ENCODE results near the gene RPP25L. TPM values are rescaled to one million over a fixed set of nuclear protein-coding genes. Genes with fewer than 3 reads are reported as not detected.

Gene RPP25L
- total RNA-seq, 1 donor from 2014 or later = 22.4 TPM

DNA sequence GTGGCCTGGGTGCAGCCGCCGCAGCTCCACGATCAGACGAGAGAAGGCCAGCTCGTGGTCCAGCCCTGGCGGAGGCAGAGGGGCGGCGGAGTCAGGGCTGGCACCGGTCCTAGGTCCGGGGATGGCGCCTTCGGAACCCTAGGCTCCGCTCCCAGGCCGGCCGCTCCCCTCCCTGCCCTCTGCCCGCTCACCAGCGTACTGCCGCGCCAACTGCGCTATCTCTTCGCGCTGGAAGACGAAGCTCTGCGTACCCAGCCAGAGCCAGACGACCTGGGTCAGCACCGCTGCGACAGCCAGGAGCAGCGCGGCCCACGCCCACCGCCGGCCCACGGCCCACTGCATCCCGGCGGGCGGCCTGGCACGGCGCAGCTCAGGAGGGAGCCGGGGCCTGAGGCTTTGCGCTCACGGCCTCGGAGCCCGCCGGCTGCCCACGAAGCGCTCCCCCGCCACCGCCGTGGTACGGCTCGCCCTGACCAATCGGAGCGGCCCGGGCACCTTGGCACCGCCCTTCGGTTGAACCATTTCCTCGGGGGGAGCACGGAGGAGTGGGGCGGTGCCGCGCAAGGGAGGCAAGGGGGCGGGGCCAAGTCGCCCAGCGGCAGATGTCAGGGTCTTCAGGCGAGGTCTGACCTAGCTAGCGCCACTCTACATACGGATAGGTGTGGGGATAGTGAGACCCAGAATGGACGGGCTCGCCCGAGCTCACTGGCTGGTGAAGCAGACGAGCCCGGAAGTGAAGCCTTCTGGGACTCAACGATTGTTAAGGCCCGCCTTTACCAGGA is 25.6 kb upstream of the RPP25L start, which contains the start of gene SIGMAR1:
SIGMAR1 (minus strand) TSS at position 432 of the 782 bp plus-strand sequence; CDS start at position 342, 90 bp downstream.
- DNase-seq (ENCODE audit: low read depth, low spot score) = peak; percentile 74

DNA sequence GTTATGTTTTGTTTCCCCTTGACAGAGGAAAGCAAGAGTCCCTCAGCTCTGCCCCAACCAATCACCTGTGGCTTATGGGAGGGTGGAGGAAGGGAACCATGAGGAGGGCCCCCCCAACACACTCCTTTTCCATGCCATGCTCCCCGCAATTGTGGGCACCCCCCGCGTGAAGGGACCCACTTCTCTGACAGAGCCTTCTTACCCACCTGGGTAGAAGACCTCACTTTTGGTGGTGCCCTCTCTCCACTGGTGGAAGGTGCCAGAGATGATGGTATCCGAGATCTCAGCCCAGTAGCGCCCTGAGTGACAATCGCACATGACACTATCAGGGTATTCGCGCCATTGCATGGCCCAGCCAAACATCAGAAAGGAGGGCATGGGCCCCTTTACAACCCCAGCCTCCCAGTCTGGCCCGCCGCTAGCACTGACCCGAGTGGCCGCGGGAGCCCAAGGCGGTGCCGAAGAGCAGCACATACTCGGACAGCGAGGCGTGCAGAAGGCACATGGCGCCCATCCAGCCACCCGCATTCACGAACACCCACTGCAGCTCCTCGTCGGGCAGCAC is 25.0 kb upstream of the RPP25L start:
- no peak for DNase-seq (ENCODE audit: low read depth, low spot score)

DNA sequence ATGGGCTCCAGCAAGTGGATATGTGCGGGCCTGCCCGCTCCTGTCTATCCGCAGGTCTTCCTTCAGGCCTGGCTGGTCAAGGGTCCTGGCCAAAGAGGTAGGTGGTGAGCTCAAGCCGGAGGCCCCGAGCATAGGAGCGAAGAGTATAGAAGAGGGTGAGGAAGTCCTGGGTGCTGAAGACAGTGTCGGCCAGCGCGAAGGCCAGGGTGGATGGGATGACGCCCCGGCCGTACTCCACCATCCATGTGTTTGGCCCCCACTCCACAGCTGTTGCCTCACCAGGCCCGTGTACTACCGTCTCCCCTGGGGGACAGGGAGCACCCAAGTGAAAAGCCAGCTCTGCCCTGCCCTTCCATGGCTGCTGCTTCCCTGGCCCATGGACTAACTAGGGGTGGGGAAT is 23.7 kb upstream of the RPP25L start:
- DNase-seq (ENCODE audit: low read depth, low spot score) = no peak

DNA sequence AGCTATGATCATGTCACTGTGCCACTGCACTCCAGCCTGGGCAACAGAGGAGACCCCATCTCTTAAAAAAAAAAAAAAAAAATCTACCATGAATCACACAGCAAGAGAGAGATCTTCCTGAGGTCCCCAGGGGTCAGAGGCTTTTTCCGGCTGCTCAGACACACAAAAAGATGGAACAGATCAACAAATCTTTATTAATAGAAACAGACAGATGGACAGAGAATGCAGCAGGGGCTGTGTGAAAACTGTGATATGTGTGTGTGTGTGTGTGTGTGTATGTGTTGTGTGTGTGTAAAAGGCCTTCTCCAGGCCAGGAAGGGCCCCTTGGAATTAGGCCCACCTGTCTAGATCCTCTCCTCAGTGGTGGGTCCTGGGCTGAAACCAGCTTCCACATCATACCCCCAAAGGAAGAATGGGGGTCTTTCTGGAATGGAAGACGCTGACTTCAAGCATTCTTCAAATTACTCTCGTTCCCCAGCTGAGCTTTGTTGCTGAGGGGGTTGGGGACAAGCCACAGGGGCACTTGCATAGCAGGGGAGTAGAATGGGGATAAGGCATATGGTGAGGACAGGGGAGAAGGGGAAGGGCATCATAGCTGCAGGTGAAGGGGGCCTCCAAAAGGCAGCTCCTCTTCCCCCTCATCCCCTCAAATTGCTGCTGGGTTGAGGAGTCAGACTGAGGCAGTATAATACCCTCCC is 22.8 kb upstream of the RPP25L start:
- no peak for DNase-seq (ENCODE audit: low read depth, low spot score)

DNA sequence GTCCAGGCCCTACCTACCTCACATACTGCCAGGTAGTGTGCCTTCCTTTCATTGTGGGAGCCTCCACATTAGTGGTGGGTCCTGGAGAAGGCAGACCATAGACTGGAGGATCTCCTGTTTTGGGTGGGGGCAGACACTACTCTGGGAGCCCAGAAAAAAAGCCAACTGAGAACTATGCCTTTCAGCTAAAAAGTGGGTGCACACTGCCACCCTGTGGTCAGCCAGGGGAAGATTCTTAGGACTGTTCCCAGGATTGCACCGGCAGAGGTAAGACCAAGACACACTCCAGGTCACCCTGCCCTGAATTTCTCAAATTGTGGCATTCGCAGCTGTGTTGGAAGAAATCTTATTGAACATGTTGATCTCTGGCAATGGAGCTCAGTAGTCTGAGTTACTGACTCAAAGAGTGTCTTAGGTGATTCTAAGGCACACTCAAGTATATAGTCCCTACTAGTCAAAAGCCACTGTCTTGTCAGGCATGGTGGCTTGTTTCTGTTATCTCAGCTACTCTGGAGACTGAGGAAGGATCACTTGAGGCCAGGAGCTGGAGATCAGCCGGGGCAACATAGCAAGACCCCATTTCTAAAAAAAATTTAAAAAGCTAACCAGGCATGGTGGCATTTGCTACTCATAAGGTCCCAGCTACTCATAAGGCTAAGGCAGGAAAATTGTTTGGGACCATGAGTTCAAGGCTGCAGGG is 22.1 kb upstream of the RPP25L start:
- peak; percentile 29 for DNase-seq (ENCODE audit: low read depth, low spot score)

DNA sequence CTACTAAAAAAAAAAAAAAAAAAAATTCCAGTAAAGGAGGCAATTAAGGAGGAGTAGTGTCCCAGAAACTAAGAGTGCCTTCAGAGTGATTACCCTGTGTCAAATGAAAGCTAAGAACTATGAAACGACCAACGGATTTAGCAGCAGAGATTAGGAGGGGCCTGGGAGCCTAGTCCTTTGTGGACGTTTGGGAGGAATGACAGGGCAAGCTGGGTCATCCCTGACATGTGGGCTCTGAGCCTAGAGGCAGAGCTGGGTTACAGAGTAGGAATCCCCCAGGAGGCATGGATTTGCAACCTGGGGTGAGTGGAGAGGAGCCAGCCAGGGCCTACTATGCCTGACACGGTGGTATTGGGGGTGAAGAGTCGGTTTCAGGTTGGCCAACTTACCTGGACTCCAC is 21.3 kb upstream of the RPP25L start:
- no peak for DNase-seq (ENCODE audit: low read depth, low spot score)

DNA sequence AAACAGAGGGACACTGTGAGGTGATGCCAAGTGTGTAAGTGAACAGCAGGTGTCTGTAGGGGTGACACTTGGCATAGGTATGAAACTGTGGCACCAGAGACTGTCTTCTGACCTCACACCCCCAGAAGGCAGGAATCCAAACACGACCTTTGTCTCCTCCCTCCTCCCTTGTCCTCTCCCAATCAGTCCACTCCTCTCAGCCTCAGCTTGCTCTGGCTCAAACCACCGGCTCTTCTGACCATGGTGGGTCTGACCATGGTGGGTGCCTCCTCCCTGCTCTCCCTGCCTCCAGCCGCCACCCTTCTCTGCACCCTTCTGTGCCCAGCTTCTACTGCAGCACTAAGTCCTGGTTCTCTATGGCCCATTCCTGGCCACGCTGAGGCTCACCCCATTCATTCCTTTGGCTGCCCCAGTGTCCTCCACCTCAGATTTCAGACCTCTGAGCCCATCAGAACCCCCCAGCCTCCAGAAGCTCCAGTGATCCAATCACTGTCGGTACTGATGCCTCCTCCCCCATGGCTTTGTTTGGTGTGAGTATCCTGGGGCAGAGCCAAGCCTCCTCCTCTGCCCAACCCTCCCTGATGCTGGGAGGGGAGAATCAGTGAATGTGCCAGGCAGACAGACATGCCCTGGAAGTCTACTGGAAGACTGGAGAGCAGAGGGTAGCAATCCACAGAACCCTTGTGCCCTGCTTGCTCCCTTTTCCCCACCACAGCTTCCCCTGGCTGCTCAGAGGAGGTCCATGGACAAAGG is 18.7 kb upstream of the RPP25L start:
- no peak for DNase-seq (ENCODE audit: low read depth, low spot score)

DNA sequence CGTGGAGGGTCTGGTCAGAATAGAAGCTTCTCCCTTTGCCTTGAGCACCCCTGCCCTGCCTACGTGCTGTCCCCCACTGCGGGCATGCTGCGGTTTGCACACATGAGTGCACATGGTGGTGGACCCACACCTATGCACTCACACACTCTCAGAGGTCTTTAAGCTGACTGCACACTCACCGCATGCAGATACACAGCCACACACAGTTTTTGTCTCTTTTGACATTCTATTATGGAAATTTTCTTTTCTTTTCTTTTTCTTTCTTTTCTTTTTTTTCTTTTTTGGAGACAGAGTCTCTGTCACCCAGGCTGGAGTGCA is 17.6 kb upstream of the RPP25L start:
- DNase-seq (ENCODE audit: low read depth, low spot score) = no peak

DNA sequence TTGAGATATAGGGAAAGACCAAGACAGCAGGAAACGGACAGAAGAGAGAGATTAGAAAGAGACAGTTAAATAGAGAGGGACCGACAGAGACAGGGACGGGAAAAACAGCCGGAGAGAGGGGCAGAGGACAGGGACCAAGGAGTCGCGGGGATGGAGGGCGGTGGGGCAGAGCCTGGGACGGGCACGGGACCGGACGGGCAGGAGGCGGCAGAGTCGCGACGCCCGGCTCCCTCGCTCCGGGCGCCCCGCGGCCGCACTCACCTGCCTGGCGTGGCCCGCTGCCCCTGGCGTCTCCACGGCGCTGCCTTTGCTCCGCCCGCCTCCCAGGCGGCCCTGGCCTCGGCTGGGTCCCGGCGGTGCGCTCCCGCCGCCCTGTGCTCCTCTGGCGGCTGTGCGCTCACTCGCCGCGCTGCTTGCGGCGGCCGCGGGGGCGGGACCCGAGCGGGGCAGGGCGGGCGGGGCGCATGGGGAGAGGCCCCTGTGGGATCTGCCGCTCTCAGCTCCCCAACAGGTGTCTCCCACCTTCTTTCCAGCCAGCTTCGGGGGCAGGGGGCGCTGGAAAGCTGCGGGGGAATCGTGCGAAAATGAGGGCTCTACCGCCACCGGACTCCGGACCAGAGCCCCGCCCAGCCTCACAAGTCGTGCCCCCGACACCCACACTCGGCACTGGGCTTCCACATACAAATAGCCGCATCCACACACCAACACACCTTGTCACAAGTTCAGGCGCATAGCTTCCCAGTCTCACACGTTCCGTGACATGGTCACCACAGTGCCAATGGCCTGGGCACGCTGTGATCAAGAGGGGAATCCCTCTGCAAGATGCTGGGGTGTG is 17.0 kb upstream of the RPP25L start, which contains the start of gene ARID3C:
ARID3C (minus strand) TSS at position 411 of the 835 bp plus-strand sequence. CDS start 1,052 bp downstream, outside the sequence.
- no peak for DNase-seq (ENCODE audit: low read depth, low spot score)

DNA sequence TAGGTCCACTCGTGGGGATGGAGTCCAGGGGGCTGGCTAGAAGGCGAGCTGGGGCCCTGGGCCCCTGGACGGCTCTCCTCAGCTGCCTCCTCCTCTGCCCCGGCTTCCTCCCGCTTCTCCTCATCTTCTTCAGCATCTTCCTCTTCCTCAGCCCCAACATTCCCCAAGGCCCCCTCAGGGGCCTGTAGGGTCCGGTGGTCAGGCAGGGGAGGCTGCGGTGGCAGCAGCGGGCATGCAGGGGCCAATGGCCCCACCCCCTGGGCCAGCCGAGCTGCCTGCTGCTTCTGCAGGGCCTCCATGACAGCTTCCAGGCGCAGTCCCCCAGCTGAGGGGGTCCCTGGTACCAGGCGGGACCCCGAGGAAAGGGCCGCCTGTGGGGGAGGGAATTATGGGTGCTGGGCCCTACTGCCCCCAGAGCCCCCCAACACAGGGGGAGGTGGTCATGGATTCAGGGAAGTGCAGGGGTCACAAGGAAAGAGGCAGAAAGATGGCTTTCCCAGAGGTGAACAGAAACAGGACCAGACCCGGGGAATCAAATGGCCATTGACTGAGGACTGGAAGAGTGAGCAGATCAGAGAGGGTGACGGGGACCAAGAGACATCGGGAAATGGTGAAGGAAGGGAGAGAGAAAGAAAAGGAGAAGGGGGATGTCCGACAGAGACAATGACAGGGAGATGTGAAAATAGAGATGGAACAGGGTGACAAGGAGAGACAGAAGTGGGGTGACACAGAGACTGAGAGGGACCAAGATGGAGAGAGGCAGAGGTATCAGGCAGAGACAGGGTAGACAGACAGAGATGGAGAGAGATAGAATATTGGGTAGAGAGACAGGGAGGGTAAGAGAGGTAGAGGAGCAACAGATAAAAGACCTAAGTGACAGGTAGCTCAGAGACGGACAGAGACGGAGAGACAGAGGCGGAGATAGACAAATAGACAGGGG is 16.1 kb upstream of the RPP25L start:
- DNase-seq (ENCODE audit: low read depth, low spot score) = no peak

DNA sequence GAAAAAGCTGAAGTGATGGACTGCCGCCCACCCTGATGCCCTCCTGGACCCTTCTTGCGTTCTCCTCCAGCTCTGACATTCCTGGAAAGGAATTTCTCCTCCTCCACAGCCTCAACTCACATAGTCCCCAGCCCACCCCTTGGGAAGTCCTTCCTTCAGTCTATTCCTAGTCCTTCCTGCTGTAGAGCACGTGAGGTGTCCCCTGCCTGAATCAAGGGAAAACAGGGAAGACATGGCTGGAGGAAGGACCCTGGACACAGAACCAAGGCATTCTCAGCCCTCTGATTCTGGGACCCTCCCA is 13.2 kb upstream of the RPP25L start:
- no peak for DNase-seq (ENCODE audit: low read depth, low spot score)

DNA sequence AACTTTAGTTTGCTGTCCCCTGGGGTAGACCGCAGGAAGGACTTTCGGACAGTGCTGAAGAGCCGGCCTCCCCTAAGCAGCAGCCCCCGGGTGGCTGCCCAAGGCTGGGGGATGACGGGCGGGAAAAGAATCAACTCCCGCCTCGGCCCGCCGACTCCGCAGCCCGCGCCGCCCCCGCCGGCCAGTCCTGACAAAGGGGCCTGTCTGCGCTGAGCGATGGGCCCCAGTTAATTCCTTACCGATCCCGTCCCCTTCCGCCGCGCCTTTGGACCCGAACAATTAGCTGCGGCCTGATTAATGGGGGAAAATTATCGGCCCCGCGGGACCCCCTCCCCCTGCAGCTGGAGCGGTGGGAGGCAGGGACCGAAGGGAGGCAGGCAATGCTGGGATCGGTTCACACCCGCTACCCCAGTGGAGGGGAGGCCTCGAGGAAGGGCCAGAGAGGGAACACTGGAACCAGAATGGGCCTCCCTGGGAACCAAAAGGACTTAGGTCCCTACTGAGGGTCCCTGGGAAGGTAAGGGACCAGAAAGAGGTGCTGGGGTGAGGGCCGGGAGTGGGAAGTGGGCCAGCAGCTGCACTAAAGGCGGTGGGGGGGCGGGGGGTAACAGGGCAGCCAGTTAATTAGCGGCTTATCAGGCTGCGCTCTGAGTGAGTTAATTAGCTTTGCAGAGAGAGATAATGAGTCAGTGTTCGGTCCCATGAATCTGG is 12.7 kb upstream of the RPP25L start:
- no peak for DNase-seq (ENCODE audit: low read depth, low spot score)

DNA sequence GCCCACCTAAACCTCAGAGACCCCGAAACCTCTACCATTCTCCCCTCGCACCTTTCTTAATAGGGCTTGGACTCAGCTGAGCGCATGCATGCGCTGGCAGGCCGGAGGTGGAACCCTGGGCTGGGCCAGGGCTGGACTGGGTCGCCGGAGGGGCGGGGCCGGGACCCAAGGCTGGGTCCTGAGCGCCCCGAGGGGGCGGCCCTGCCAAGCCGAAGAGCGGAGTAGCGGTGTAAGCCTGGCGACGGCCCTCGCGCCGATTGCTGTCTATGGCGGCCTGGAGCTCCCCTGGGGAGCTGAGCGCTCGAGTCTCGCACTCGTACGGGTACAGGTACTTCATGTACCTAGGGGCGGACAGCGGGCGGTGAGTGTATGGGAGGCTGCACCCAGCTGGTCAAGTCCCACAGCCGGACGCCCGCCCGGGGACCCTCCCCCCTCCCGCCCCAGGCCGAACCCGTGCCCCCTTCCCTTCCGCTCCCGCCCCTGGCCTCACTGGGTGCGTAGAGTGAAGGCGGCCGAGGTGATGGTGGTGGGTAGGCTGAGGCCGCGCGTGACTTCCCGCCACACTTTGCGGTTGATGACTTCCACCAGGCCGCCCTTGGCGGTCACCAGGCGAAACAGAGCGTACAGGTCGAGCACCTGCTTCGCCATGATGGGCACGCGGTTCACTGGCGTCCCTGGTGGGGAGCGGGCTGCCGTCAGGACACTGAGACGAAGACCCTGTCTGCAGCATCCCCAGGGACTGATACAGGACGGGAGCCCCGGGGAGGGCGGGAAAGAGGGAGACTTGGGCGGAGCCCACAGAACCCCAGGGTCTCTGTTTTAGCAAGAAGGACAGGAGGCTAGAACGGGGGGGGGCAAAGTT is 11.7 kb upstream of the RPP25L start:
- DNase-seq (ENCODE audit: low read depth, low spot score) = no peak

DNA sequence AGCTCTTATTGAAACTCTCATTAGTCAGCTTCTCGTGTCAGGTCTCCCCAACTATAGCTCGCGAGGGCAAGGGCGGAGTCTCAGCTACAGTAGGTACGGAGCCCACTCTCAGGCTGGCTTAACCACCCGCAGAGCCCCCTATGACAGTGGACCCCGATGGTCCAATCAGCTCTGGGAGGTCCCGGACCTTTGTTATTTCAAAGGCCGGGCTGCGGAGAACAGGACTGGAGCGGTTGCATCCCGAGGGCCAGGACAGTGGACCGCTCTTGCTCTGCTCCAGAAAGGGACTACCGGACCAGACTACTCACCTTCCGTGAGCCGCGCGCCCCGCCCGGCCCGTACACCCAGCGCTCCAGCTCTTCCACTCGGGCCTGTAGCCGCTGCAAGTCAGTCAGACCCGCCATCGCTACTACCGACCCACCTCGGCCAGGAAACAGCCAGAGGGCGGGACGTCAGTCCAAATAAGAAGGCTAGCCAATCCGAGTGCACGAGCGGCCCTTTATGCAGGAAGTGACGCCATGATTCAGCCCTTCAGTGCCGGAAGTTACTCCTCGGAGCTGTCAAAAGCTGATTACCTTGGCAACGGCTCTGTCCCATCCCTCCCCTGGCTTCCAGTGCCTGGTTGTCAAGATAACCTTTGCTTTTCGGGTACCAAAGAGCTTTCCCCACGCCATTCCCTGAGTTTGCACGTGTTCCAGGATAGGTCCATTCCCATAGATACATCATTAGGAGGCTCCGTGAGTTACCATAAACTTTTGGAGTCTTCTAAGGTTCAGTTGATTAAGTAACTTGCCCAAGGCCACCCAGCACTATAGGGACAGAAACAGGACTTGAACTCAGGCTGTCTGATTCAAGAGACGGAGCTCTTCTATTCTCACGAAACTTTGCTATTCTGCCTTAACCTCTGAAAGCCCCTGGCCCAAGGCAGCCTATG is 8.4 kb upstream of the RPP25L start, which contains the start of gene DCTN3:
DCTN3 (minus strand) TSS at position 435 of the 934 bp plus-strand sequence; CDS start at position 404, 31 bp downstream.
- peak; percentile 83 for DNase-seq (ENCODE audit: low read depth, low spot score)

DNA sequence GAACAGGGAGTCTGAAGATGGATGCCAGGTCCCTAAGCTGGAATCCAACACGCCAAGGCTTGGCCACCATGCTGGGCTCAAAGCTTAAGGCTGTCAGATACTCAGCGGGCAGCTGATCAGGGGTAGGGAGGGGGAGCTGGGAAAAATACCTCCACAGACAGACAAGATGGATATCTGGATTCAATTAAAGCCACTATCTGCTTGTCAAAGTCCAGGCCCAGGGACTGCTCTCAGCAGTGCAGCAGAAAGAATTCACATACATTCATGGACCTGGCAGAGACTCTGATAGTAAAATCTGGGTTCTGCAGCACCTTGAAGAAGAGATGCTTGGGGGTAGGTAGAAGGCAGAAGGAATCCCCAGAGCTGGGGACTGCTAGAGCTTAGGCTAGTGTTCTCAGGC is 3.2 kb upstream of the RPP25L start:
- no peak for DNase-seq (ENCODE audit: low read depth, low spot score)

DNA sequence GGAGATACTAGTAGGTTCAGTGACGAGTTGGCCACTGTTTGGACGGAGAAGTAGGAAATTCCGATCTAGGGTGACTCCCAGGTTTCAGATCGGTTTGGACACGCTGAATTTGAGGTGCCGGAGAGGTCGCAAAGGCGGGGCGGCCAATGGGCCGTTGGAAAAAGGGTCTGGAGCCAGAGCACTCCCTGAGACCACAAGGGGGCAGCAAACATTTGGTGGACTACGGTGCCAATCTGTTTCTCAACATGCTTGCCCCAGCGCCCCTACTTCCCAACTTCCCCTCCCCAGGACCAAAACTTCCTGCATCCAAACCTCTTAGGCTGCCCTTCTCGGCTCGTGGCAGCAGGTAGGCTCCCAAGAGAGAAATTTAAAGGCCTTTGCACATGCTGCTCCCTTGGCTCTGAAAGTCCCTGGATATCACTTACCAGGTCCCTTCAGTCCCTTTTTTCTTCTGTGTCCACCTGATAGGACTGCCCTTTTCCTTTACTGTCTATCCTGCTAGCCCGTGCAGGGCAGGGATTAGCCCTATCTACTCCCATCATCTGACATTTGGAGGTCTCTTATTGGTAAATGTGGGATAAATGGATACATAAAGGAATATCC is 992 bp upstream of the RPP25L start:
- DNase-seq (ENCODE audit: low read depth, low spot score) = peak; percentile 35

Data from pulmonary artery endothelial cell (primary cell).